Measurements from ENCODE around the gene CRMP1.
"Not testable (repeated sequence)": the region's sequence is repeated elsewhere in the genome, so short reads cannot be mapped to it uniquely, and the experiment has no call there.

CRMP1 gene

DNA sequence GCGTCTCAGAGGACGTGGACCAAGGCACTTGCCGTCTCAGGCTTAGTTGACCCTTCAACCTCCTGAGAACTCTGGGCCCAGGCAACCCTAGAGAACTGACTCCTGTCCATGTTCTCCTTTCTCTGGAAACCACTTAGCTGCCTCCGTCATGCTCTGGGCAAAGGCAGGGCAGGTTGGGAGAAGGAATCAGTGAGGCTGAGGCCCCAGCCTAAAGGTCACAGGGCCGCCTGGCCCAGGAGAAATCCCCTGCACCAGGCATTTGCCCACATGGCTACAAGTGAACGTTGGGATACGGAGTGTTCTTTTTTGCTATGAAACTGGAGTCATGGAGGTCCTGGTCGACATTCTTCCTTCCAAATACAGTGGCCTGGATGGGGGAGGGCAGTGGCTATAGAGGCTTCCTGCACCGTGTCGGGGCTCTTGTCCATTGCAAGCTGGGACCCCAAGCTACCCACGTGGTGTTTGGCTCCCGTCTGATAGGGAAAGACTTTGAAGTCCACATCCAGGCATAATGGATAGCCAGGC is 76.0 kb downstream of the CRMP1 start:
- no peak for DNase-seq

GRCh38 chr4:5816101-5816500 is 76.8 kb downstream of the CRMP1 start:
- no peak for DNase-seq

DNA sequence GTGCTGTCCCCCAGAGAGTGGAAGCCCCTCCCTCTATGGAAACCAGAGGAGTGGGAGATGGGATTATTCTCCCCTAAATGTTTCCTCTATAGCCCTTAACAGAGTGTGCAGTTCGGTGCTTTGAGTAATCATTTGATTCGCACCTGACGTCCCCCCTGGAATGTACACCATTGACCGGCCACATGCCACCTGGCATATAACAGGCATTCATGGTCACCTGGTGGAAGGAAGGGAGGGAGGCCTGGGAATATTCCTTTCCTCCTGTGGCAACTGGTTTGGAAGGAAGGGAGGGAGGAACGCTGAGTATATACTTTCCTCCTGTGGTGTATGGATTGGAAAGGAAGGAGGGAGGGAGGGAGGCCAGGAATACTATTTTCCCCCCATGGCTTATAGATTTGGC is 77.2 kb downstream of the CRMP1 start:
- DNase-seq = no peak

- no peak for DNase-seq
Observed at GRCh38 chr4:5814421-5814820, 78.5 kb downstream of the CRMP1 start.

GRCh38 chr4:5813882-5814255 is 79.0 kb downstream of the CRMP1 start:
- no peak for DNase-seq

DNA sequence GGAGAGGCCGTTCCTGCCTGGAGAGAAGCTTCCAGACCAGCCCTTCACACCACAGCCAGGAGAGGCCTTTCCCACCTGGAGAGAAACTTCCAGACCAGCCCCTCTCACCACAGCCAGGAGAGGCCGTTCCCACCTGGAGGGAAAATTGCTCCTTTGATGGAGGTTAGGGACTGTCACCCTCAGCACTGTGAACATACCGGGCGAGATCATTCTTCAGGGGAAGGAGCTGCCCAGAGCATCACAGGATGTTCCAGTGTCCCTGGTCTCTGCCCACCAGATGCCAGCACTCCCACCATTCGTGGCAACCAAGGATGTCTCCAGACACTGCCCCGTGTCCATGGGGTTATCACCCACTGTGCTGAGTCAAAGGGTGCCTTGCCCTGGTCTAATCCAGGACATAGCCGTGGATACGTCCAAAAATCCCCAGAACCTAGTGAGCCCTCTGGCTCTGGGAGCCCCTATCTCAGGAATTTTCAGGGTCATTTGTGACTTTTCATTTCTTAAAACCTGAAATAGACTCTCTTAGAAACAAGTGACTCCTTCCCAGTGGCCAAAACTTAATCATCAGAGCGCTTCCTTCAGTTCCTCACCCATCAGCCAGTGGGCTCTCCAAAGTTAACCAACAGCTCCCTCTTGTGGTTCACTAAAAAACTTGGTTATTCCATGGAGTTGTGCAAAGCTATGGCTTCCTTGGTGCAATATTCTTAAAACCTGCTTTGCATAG is 80.2 kb downstream of the CRMP1 start:
- DNase-seq = peak; percentile 42

DNA sequence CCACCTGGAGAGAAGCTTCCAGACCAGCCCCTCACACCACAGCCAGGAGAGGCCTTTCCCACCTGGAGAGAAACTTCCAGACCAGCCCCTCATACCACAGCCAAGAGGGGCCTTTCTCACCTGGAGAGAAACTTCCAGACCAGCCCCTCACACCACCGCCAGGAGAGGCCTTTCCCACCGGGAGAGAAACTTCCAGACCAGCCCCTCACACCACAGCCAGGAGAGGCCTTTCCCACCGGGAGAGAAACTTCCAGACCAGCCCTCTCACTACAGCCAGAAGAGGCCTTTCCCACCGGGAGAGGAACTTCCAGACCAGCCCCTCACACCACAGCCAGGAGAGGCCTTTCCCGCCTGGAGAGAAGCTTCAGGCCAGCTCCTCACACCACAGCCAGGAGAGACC is 80.8 kb downstream of the CRMP1 start:
- not testable (repeated sequence) for DNase-seq

DNA sequence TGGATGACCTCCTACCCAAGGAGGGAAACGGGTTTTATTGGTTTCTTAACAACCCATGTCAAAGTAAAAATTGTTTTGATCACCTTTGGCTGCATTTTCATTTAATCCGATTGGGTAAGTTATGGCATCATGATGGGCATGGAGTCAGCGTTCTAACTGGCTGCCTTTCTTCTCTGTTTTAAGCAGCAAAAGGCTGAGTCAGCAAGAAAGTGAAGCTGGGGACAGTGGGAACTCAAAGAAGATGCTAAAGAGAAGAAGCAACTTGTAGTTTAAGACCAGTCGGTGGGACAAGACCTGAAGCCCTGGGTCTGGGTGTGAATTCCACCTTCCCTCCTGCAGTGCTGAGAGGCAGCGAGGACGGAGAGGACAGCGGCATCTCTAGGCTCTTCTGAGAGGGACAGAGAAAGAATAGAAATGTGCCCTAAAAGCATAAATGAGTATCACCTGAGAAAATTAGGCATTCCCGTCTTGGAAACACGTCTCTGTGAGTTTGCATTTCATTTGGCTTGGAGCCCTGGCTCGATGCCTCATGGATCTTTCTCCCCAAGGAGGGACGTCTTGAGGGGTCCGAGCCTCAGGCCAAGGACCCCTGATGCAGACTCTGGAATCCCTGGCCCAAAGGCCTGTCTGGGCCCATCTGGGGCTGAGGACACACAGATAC is 82.0 kb downstream of the CRMP1 start:
- DNase-seq = no peak

GRCh38 chr4:5810151-5810550 is 82.7 kb downstream of the CRMP1 start:
- DNase-seq = no peak

GRCh38 chr4:5809216-5809776 is 83.6 kb downstream of the CRMP1 start:
- no peak for DNase-seq

GRCh38 chr4:5808081-5808741 is 84.7 kb downstream of the CRMP1 start:
- no peak for DNase-seq

- no peak for DNase-seq
Observed at GRCh38 chr4:5805270-5805669, 87.6 kb downstream of the CRMP1 start.

GRCh38 chr4:5804656-5805055 is 88.2 kb downstream of the CRMP1 start:
- no peak for DNase-seq

- no peak for DNase-seq
Observed at GRCh38 chr4:5802565-5802964, 90.3 kb downstream of the CRMP1 start.

DNA sequence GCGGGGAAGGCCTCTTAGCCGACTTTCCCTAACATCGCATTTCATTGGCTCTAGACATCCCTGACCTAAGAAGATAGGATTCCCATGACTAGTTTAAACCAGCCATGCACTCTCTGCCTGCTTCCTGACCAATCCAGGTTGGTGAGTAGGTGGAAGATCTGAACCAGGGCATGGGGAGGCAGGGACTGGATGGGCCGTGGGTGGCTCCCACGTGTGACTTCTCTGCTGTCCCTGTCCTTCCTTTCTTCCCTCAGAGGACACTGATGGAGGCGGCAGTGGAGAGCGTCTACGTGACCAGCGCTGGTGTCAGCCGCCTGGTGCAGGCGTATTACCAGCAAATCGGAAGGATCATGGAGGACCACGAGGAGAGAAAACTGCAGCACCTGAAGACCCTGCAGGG is 91.2 kb downstream of the CRMP1 start:
- DNase-seq = no peak

DNA sequence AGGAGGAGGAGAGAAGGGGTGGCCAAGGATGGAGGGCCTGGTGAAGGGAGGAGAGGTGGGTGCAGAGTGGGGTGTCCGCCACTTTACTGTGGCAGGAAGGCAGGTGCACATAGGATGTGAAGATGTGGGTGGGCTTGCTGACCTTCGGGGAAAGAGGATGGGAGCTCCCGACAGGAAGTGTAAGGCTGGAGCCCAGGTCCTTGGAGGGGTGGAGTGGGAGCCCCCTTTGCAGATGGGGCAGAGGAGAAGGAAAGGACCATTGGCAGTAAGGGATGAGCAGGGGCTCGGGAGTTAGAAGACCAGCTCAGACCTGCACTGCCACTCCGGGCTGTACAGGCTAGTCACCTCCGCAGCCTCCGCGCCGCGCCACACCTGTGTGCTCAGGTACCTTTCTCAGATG is 92.4 kb downstream of the CRMP1 start:
- DNase-seq = no peak

GRCh38 chr4:5799406-5799805 is 93.5 kb downstream of the CRMP1 start:
- DNase-seq = no peak

GRCh38 chr4:5798946-5799345 is 93.9 kb downstream of the CRMP1 start:
- no peak for DNase-seq

GRCh38 chr4:5798462-5798861 is 94.4 kb downstream of the CRMP1 start:
- DNase-seq = no peak

DNA sequence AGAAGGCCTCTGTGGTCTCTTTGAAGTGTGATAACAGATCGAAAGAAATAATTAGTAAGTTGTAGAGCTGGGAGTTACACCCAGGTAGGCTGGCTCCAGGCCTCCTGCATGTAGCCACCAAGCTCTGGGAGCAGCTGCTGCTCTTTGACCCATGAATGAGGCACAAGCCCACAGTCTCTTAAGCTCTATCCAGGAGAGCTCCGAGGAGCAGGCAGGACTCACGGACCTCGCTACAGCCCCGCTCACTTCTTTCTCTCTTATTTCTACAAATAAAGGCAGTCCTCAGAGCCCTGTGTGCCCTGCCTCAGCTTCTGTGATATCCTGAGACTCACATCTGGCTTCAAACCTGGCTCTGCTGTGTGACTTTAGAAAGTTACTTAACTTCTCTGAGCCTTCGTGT is 95.0 kb downstream of the CRMP1 start:
- no peak for DNase-seq

- no peak for DNase-seq
Observed at GRCh38 chr4:5796976-5797375, 95.9 kb downstream of the CRMP1 start.

DNA sequence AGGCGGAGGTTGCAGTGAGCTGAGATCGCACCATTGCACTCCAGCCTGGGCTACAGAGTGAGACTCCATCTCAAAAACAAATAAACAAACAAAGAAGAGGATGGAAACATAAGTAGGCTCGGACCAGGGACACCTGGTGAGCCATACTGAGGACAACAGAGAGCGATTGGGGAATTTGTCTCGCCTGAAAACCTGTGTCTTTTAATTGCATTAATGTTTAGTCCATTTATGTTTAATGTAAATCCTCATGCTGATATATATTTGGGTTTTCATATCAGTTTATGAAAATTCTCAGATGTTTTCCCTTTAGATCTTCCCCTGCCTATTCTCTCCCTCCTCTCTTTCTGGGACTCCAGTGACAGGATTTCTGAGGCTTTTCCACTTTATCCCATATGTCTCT is 97.3 kb downstream of the CRMP1 start:
- DNase-seq = no peak

- DNase-seq = no peak
Observed at GRCh38 chr4:5793514-5793913, 99.4 kb downstream of the CRMP1 start.

DNA sequence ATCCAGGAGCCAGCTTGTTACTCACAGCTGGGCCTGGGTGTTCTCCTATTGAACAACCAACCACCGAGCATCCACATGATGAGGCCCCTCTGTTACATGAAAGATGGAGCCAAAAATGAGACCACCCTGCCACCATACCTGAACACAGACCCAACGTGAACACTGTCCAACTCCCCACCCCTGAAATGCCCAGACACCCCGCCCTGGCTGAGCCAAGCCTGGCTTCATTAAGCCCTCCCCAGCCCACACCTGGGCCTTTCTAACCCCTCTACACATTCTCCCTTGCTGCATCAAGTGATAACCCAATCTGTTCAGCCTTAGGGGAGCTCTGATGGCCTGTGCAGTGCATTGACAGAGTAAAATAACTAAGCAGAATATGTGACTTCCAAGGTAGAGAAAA is 101.2 kb downstream of the CRMP1 start:
- DNase-seq = no peak

Measured in NCI-H774 (cell line).